ENCODE measurements around the gene FRAS1.

DNA sequence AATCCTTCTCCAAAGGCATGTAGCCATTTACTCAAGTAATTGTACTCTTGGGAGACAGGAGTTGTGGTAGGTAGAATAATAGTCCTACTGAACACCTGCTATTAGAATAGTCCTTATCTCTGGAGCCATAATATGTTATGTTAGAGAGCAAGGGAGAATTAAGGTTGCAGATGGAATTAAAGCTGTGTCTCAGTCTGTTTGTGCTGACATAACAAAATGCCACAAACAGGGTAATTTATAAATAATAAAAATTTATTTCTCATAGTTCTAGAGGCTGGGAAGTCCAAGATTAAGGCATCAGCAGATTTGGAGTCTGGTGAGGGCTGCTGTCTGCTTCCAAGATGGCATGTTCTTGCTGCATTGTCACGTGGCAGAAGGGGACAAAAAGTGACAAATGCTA is 24.2 kb upstream of the FRAS1 start:
- TF ChIP-seq GATA3 (IDR thresholded peaks at IDR 0.05; ENCODE audit: low read depth, low read length) = no peak
- TF ChIP-seq GATA2 (IDR thresholded peaks at IDR 0.05; ENCODE audit: low read depth, low read length) = no peak
